Measurements from ENCODE around the gene NUDT4.

The NUDT4 gene

DNA sequence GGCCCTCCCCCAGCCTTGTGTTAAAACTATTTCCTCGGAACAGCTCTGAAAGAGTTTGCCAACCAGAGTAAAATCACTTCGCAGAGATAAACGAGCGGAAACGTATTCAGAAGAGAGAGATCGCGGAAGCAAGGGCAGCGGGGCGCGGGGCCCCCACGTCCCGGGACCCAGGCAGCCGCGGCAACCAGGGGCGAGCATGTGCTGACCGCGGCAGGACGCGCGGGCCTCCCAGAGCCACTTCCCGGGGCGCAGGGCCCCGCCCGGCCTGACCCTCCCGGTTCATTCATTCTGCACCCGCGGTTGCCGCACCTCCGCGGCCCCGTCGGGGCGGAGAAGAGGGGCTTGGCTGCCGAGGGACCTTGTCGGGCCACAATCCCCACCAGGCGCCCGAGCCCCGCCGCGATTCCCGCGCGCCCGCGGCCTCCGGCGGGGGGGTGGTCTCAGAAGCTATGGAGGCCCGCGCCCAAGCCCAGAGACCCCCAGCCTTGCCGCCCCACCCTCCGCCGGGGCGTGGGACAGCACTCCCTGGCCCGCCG is 63.4 kb downstream of the NUDT4 start:
- Histone ChIP-seq H3K36me3 (ENCODE audit: control insufficient read depth in 2 of 2, insufficient read depth in 2 of 2, low read length in 2 of 2) (no peaks in the 10 kb centered on the region), H3K27me3 (ENCODE audit: control insufficient read depth in 2 of 2, insufficient read depth in 2 of 2, low read length in 2 of 2) (no peaks in the 10 kb centered on the region), H3K4me3 (ENCODE audit: low read length in 2 of 2) (peak overlapping the region; percentile 95 to 98), H3K9ac (ENCODE audit: low read depth in 1 of 2, low read length in 2 of 2) (peak overlapping the region; percentile 77 to 93), H3K4me1 (ENCODE audit: control insufficient read depth in 2 of 2, insufficient read depth in 2 of 2, low read length in 2 of 2) (peaks cover 10 to 21% of the 10 kb centered on the region in 2 donors), H3K9me3 (ENCODE audit: control insufficient read depth in 2 of 2, low read length in 2 of 2) (no peaks in the 10 kb centered on the region), H3K27ac (ENCODE audit: low read depth in 2 of 2, low read length in 2 of 2) (peak overlapping the region; percentile 89 to 93)

DNA sequence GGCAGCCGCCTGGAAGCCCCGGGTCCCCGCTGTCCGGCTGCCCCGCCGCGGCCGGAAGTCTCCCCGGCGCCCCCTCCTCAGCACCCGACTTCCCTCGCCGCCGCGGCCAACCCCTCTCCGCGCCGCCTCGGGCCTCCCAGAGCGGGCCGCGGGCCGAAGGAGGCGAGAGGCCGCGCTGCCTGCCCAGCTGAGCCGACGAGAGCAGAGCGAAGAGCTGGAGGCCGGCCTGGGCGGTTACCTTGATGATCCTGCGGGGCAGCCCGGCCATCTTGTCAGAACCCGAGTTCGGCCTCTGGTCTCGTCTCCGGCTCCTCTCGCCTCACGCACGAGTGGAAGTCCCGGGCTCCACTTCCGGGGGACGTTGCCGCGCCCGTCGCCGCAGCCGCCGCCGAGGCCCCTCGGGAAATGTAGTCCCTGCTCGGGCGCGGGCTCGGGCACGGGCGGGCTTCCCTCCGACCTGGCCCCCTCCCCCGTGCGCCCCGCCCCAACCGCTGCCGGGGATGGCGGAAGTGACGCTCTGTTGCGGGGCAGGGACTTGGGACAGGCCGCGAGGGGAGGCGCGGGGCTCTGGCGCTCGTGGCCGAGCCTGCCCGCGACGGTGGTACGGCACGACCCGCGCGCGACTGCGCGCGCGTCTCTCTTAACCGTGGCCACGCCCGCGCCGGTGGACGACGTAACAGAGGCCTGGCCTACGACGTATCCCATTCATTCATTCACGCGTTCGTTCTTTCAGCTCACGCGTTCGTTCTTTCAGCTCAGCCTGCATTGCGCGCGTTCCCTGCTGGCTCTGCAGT is 64.1 kb downstream of the NUDT4 start, which contains the start of gene UBE2N:
Gene UBE2N, minus strand, starts transcription at position 331 of the 794 bp plus-strand sequence. Its CDS starts 63 bp downstream, at position 268.
- Histone ChIP-seq H3K9me3 (ENCODE audit: control insufficient read depth in 2 of 2, low read length in 2 of 2) (no peaks in the 10 kb centered on the region), H3K9ac (ENCODE audit: low read depth in 1 of 2, low read length in 2 of 2) (peak within 1 kb of the TSS; percentile 93 to 98), H3K27me3 (ENCODE audit: control insufficient read depth in 2 of 2, insufficient read depth in 2 of 2, low read length in 2 of 2) (no peaks in the 10 kb centered on the region), H3K27ac (ENCODE audit: low read depth in 2 of 2, low read length in 2 of 2) (peak within 1 kb of the TSS; percentile 89 to 93), H3K36me3 (ENCODE audit: control insufficient read depth in 2 of 2, insufficient read depth in 2 of 2, low read length in 2 of 2) (no peaks in the 10 kb centered on the region), H3K4me1 (ENCODE audit: control insufficient read depth in 2 of 2, insufficient read depth in 2 of 2, low read length in 2 of 2) (peaks cover 10 to 21% of the 10 kb centered on the region in 2 donors), H3K4me3 (ENCODE audit: low read length in 2 of 2) (peak within 1 kb of the TSS; percentile 95 to 98)

DNA sequence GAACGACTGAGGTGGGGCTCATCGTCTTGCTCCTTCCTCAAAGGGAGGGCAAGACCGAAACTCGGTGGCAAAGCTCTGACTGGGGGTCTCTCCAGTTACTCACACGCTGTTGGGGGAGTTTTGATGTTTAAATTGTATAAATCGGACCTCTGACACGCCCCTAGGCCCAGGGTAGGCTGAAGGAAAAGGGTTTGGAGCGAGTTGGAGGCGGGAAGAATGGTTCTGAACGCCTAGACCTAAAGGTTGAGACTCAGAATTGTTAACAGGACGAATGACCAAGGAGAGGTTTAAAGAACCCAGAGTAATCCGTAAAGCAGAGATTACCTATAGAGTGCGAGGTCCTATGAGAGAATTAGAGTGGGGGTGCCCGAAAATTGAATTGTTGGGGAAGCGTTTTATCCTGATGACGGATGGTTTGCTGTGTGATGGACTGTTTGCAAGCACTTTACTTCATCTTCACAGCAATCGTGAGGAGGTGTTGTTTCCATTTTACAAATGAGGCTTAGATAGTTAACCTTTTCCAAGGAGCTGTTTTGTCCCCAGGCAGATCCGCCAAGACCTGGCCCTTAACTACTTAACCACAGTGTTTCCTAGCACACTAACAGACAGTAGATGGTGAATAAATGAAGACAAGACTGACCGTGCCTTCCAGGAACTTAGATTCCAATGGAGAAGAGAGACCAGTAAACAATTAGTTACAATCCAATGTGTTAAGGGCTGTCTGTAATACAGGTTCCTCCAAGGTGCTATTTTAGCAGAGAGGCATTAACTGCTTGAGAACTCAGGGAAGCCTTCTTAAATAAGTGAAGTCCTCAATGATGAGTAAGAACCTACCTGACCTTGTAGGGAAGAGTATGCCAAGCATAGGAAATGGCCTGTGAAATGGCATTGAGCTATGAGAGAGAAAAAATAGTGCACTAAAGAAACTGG is 65.0 kb downstream of the NUDT4 start:
- peak overlapping the region; percentile 89 to 93 for H3K27ac ChIP-seq (ENCODE audit: low read depth in 2 of 2, low read length in 2 of 2)
- peak overlapping the region; percentile 95 to 98 for H3K4me3 ChIP-seq (ENCODE audit: low read length in 2 of 2)
- peaks cover 10 to 21% of the 10 kb centered on the region in 2 donors for H3K4me1 ChIP-seq (ENCODE audit: control insufficient read depth in 2 of 2, insufficient read depth in 2 of 2, low read length in 2 of 2)
- no peaks in the 10 kb centered on the region for H3K27me3 ChIP-seq (ENCODE audit: control insufficient read depth in 2 of 2, insufficient read depth in 2 of 2, low read length in 2 of 2)
- H3K9ac ChIP-seq (ENCODE audit: low read depth in 1 of 2, low read length in 2 of 2): peak overlapping the region; percentile 93 to 98
- no peaks in the 10 kb centered on the region for H3K9me3 ChIP-seq (ENCODE audit: control insufficient read depth in 2 of 2, low read length in 2 of 2)
- H3K36me3 ChIP-seq (ENCODE audit: control insufficient read depth in 2 of 2, insufficient read depth in 2 of 2, low read length in 2 of 2): no peaks in the 10 kb centered on the region

- H3K27me3 ChIP-seq (ENCODE audit: control insufficient read depth in 2 of 2, insufficient read depth in 2 of 2, low read length in 2 of 2): no peaks in the 10 kb centered on the region
- no peak overlapping the region for H3K27ac ChIP-seq (ENCODE audit: low read depth in 2 of 2, low read length in 2 of 2)
- H3K9me3 ChIP-seq (ENCODE audit: control insufficient read depth in 2 of 2, low read length in 2 of 2): no peaks in the 10 kb centered on the region
- no peaks in the 10 kb centered on the region for H3K36me3 ChIP-seq (ENCODE audit: control insufficient read depth in 2 of 2, insufficient read depth in 2 of 2, low read length in 2 of 2)
- peaks cover 10 to 21% of the 10 kb centered on the region in 2 donors for H3K4me1 ChIP-seq (ENCODE audit: control insufficient read depth in 2 of 2, insufficient read depth in 2 of 2, low read length in 2 of 2)
- no peak overlapping the region for H3K9ac ChIP-seq (ENCODE audit: low read depth in 1 of 2, low read length in 2 of 2)
- no peak overlapping the region for H3K4me3 ChIP-seq (ENCODE audit: low read length in 2 of 2)
Measured at GRCh38 chr12:93443576-93443975, 65.9 kb downstream of the NUDT4 start.

DNA sequence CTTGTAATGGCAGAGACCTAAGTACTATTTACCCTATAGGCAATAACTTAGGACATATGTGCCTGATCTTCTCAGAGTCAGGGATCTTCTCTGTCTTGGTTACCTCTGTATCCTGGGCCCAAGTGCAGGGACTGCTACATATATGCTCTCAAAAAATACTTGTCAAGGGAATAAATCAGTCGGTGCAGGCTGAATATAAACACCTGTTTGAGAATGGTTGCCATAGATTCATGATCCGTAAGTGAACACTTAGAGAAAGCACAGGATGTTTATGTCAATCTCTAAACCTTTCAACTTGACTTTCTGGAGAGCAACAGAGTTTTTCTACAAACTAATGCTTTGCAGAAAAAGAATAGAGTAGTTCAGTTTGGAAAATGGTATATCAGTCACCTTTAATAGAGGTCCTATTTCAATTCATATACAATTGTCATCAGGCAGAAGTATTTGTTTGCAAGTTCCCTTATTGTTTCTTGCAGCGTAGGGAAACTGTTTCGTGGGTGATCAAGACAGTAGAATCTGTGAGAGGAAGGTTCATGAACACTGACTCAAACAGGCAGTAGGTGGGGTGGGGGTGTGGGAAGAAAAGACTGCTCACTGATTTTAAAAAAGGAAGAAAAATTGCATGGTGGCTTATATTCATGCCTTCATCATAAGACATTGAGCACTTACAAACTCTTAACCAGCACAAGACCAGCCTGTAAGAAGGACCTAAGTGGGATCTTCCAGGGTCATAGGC is 70.0 kb downstream of the NUDT4 start:
- Histone ChIP-seq H3K4me3 (ENCODE audit: low read length in 2 of 2) (no peak overlapping the region), H3K36me3 (ENCODE audit: control insufficient read depth in 2 of 2, insufficient read depth in 2 of 2, low read length in 2 of 2) (no peaks in the 10 kb centered on the region), H3K9me3 (ENCODE audit: control insufficient read depth in 2 of 2, low read length in 2 of 2) (no peaks in the 10 kb centered on the region), H3K27me3 (ENCODE audit: control insufficient read depth in 2 of 2, insufficient read depth in 2 of 2, low read length in 2 of 2) (no peaks in the 10 kb centered on the region), H3K4me1 (ENCODE audit: control insufficient read depth in 2 of 2, insufficient read depth in 2 of 2, low read length in 2 of 2) (peaks cover 0 to 6% of the 10 kb centered on the region in 2 donors), H3K27ac (ENCODE audit: low read depth in 2 of 2, low read length in 2 of 2) (no peak overlapping the region), H3K9ac (ENCODE audit: low read depth in 1 of 2, low read length in 2 of 2) (no peak overlapping the region)

DNA sequence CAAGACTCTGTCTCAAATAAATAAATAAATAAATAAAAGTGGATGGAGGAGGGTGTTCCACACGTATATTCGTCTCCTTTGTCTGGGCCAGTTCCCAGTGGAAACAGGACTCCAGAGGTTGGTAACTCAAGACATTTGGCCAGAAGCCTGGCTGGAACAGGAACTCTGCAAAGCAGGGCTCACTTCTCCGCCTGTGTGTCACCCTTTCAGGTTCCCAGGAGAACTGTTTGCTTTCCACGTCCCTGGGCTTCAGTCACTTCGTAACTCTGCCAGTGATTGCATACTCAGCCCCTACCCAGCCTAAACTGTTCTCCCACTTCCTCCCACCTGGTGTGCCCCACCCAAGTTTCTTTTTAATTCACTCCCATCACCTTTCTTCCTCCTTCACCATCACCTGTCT is 71.1 kb downstream of the NUDT4 start:
- peaks cover 0 to 2% of the 10 kb centered on the region in 2 donors for H3K4me1 ChIP-seq (ENCODE audit: control insufficient read depth in 2 of 2, insufficient read depth in 2 of 2, low read length in 2 of 2)
- H3K4me3 ChIP-seq (ENCODE audit: low read length in 2 of 2): no peak overlapping the region
- H3K36me3 ChIP-seq (ENCODE audit: control insufficient read depth in 2 of 2, insufficient read depth in 2 of 2, low read length in 2 of 2): no peaks in the 10 kb centered on the region
- H3K27me3 ChIP-seq (ENCODE audit: control insufficient read depth in 2 of 2, insufficient read depth in 2 of 2, low read length in 2 of 2): no peaks in the 10 kb centered on the region
- no peak overlapping the region for H3K27ac ChIP-seq (ENCODE audit: low read depth in 2 of 2, low read length in 2 of 2)
- no peaks in the 10 kb centered on the region for H3K9me3 ChIP-seq (ENCODE audit: control insufficient read depth in 2 of 2, low read length in 2 of 2)
- no peak overlapping the region for H3K9ac ChIP-seq (ENCODE audit: low read depth in 1 of 2, low read length in 2 of 2)

DNA sequence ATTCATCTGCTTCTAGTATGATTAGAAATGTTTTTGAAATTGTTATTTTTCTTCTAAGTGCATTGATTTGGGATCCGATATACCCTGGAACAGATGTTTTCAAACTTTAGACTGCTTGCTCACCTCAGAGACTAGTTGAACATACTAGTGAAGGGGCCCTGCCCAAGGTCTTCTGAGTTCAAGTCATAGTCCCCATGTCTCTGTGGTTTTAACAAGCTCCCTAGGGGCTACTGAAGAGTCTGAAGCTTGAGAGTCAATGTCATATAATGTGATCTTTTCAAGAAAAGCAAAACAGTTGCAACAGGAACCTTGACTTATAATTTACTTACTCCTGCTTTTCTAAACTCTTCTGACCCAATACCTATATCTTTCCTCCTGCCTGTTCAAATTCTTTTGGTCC is 71.6 kb downstream of the NUDT4 start:
- Histone ChIP-seq H3K9ac (ENCODE audit: low read depth in 1 of 2, low read length in 2 of 2) (no peak overlapping the region), H3K27ac (ENCODE audit: low read depth in 2 of 2, low read length in 2 of 2) (no peak overlapping the region), H3K9me3 (ENCODE audit: control insufficient read depth in 2 of 2, low read length in 2 of 2) (no peaks in the 10 kb centered on the region), H3K27me3 (ENCODE audit: control insufficient read depth in 2 of 2, insufficient read depth in 2 of 2, low read length in 2 of 2) (no peaks in the 10 kb centered on the region), H3K4me3 (ENCODE audit: low read length in 2 of 2) (no peak overlapping the region), H3K4me1 (ENCODE audit: control insufficient read depth in 2 of 2, insufficient read depth in 2 of 2, low read length in 2 of 2) (peaks cover 0 to 2% of the 10 kb centered on the region in 2 donors), H3K36me3 (ENCODE audit: control insufficient read depth in 2 of 2, insufficient read depth in 2 of 2, low read length in 2 of 2) (no peaks in the 10 kb centered on the region)

DNA sequence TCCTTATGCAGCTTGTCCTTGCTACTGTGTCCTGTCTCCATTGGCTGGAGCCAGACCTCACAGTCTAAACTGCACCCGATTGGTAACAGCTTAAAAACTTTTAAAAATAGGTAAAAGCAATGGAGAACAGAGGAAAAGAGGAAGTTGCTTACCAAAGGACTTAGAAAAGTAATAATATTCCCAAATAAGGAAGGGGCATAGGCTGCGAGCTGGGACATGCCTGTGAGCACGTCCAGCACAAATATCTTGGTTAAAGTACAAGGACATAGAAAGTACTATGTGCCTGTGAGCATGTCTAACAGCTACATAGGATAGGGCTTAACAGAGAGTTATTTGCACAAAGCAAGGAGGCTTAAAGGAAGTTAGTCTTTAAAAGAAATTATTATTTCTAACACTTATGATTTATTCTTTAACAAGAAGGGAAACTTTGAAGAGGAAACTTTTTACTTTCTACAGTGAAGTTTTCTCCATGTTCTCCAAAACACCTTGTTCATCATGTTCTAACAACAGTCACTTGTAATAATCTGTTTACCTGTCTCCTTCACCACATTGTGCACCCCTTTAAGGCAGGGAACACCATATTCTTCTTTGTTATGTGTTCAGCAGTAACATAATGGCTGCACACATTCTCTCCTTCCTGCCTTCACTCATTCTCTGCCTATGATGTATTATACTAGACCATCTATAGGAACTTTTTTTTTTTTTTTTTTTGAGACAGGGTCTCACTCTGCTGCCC is 73.9 kb downstream of the NUDT4 start:
- Histone ChIP-seq H3K4me1 (ENCODE audit: control insufficient read depth in 2 of 2, insufficient read depth in 2 of 2, low read length in 2 of 2) (peaks cover 0 to 2% of the 10 kb centered on the region in 2 donors), H3K36me3 (ENCODE audit: control insufficient read depth in 2 of 2, insufficient read depth in 2 of 2, low read length in 2 of 2) (no peaks in the 10 kb centered on the region), H3K9ac (ENCODE audit: low read depth in 1 of 2, low read length in 2 of 2) (no peak overlapping the region), H3K27me3 (ENCODE audit: control insufficient read depth in 2 of 2, insufficient read depth in 2 of 2, low read length in 2 of 2) (no peaks in the 10 kb centered on the region), H3K4me3 (ENCODE audit: low read length in 2 of 2) (no peak overlapping the region), H3K9me3 (ENCODE audit: control insufficient read depth in 2 of 2, low read length in 2 of 2) (no peaks in the 10 kb centered on the region), H3K27ac (ENCODE audit: low read depth in 2 of 2, low read length in 2 of 2) (no peak overlapping the region)

DNA sequence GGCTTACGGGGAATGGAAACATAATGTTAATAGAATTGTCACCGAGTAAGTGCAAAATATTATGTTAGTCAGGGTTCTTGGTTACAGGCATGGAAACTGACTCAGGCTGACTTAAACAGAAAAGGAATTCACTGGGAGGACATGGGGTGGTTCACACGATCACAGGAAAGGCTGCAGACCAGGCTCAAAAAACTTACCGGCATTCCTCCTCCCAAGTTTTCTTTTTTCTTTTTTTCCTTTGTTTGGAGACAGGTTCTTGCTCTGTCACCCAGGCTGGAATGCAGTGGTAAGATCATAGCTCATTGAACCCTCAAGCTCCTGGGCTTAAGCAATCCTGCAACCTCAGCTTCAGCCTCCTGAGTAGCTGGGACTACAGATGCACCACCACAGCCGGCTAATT is 75.9 kb downstream of the NUDT4 start:
- Histone ChIP-seq H3K4me3 (ENCODE audit: low read length in 2 of 2) (no peak overlapping the region), H3K4me1 (ENCODE audit: control insufficient read depth in 2 of 2, insufficient read depth in 2 of 2, low read length in 2 of 2) (peaks cover 0 to 2% of the 10 kb centered on the region in 2 donors), H3K27ac (ENCODE audit: low read depth in 2 of 2, low read length in 2 of 2) (no peak overlapping the region), H3K9ac (ENCODE audit: low read depth in 1 of 2, low read length in 2 of 2) (no peak overlapping the region), H3K27me3 (ENCODE audit: control insufficient read depth in 2 of 2, insufficient read depth in 2 of 2, low read length in 2 of 2) (no peaks in the 10 kb centered on the region), H3K36me3 (ENCODE audit: control insufficient read depth in 2 of 2, insufficient read depth in 2 of 2, low read length in 2 of 2) (no peaks in the 10 kb centered on the region), H3K9me3 (ENCODE audit: control insufficient read depth in 2 of 2, low read length in 2 of 2) (no peaks in the 10 kb centered on the region)
